ENCODE measurements around the gene KIZ. TPM values are rescaled to one million over a fixed set of nuclear protein-coding genes. Genes with fewer than 3 reads are reported as not detected.
"Not testable (repeated sequence)": the region's sequence is repeated elsewhere in the genome, so short reads cannot be mapped to it uniquely, and the experiment has no call there.

The KIZ gene
- total and polyA plus RNA-seq, 7 experiments from 2014 or later: 15.6 to 49.6 (median 32.5) TPM

- Mint-ChIP-seq H3K27ac (peak overlapping the region in 1 of 9 donors; percentile 88), H3K9me3 (peaks cover 0 to 11% (median 6%) of the 10 kb centered on the region in 11 donors), H3K4me1 (peaks cover 2 to 18% (median 12%) of the 10 kb centered on the region in 7 donors), H3K4me3 (peak overlapping the region in 1 of 10 donors; percentile 78), H3K36me3 (peaks cover 29 to 65% (median 56%) of the 10 kb centered on the region in 5 donors), H3K27me3 (no peaks in the 10 kb centered on the region)
- Histone ChIP-seq H3K36me3 (ENCODE audit: control insufficient read depth in 2 of 3, insufficient read depth in 3 of 3, low read length in 3 of 3) (peaks cover 0 to 16% (median 0%) of the 10 kb centered on the region in 3 experiments), H3K27ac (ENCODE audit: low read depth, low read length) (no peak overlapping the region), H3K27me3 (ENCODE audit: control insufficient read depth in 2 of 2, insufficient read depth in 2 of 2, low read length in 2 of 2) (no peaks in the 10 kb centered on the region), H3K9me3 (ENCODE audit: control insufficient read depth in 2 of 3, low read length in 3 of 3) (no peaks in the 10 kb centered on the region), H3K4me1 (ENCODE audit: control insufficient read depth in 2 of 2, insufficient read depth in 2 of 2, low read length in 2 of 2) (no peaks in the 10 kb centered on the region), H3K4me3 (ENCODE audit: low read length) (no peak overlapping the region)
- ChIA-PET POLR2A (no interaction called here), CTCF (no interaction called here)
- no peak for DNase-seq
- intact Hi-C loops (cut with micrococcal nuclease): no loop called here
- no peak for ATAC-seq
Observed at GRCh38 chr20:21167261-21167660, 41.4 kb downstream of the KIZ start.

- H3K4me3 Mint-ChIP-seq; H3K27me3 Mint-ChIP-seq; POLR2A ChIA-PET; intact Hi-C loops (cut with micrococcal nuclease); H3K4me3 ChIP-seq (ENCODE audit: low read length); H3K9me3 ChIP-seq (ENCODE audit: control insufficient read depth in 2 of 3, low read length in 3 of 3); DNase-seq; H3K36me3 ChIP-seq (ENCODE audit: control insufficient read depth in 2 of 3, insufficient read depth in 3 of 3, low read length in 3 of 3); ATAC-seq; H3K27ac ChIP-seq (ENCODE audit: low read depth, low read length); H3K4me1 ChIP-seq (ENCODE audit: control insufficient read depth in 2 of 2, insufficient read depth in 2 of 2, low read length in 2 of 2); CTCF ChIA-PET; H3K27me3 ChIP-seq (ENCODE audit: control insufficient read depth in 2 of 2, insufficient read depth in 2 of 2, low read length in 2 of 2); H3K27ac Mint-ChIP-seq: not testable (repeated sequence)
- Mint-ChIP-seq H3K36me3 (peaks cover 23 to 57% (median 48%) of the 10 kb centered on the region in 5 donors), H3K4me1 (peaks cover 5 to 22% (median 18%) of the 10 kb centered on the region in 7 donors), H3K9me3 (peaks cover 0 to 14% (median 6%) of the 10 kb centered on the region in 11 donors)
Observed at GRCh38 chr20:21168061-21168460, 42.2 kb downstream of the KIZ start.

GRCh38 chr20:21172626-21173025 lies 46.7 kb downstream of the KIZ start:
- H3K4me1 ChIP-seq (ENCODE audit: control insufficient read depth in 2 of 2, insufficient read depth in 2 of 2, low read length in 2 of 2): peaks cover 0 to 7% of the 10 kb centered on the region in 2 donors
- Mint-ChIP-seq H3K4me3 (no peak overlapping the region), H3K36me3 (peaks cover 7 to 42% (median 26%) of the 10 kb centered on the region in 5 donors), H3K27ac (no peak overlapping the region), H3K4me1 (peaks cover 6 to 41% (median 20%) of the 10 kb centered on the region in 7 donors), H3K27me3 (no peaks in the 10 kb centered on the region), H3K9me3 (peaks cover 2 to 20% (median 10%) of the 10 kb centered on the region in 11 donors)
- H3K27me3 ChIP-seq (ENCODE audit: control insufficient read depth in 2 of 2, insufficient read depth in 2 of 2, low read length in 2 of 2): no peaks in the 10 kb centered on the region
- intact Hi-C loops (cut with micrococcal nuclease): no loop called here
- no peak overlapping the region for H3K4me3 ChIP-seq (ENCODE audit: low read length)
- no peak overlapping the region for H3K27ac ChIP-seq (ENCODE audit: low read depth, low read length)
- ChIA-PET CTCF (no interaction called here), POLR2A (interaction anchor here (0.6 kb wide), 1 partner anchor 46 kb away, joined by 3 read pairs; no protein-coding TSS in a partner anchor)
- H3K9me3 ChIP-seq (ENCODE audit: control insufficient read depth in 2 of 3, low read length in 3 of 3): no peaks in the 10 kb centered on the region
- DNase-seq (no peak), ATAC-seq (no peak)
- H3K36me3 ChIP-seq (ENCODE audit: control insufficient read depth in 2 of 3, insufficient read depth in 3 of 3, low read length in 3 of 3): no peaks in the 10 kb centered on the region

- no peaks in the 10 kb centered on the region for H3K36me3 ChIP-seq (ENCODE audit: control insufficient read depth in 2 of 3, insufficient read depth in 3 of 3, low read length in 3 of 3)
- Mint-ChIP-seq H3K27ac (peak overlapping the region in 1 of 9 donors; percentile 59), H3K4me3 (no peak overlapping the region), H3K4me1 (peaks cover 6 to 44% (median 21%) of the 10 kb centered on the region in 7 donors), H3K36me3 (peaks cover 7 to 43% (median 26%) of the 10 kb centered on the region in 5 donors), H3K27me3 (no peaks in the 10 kb centered on the region), H3K9me3 (peaks cover 0 to 23% (median 13%) of the 10 kb centered on the region in 11 donors)
- POLR2A ChIA-PET: interaction anchor here (0.6 kb wide), 1 partner anchor 45 kb away, joined by 3 read pairs; no protein-coding TSS in a partner anchor
- DNase-seq: no peak
- H3K4me1 ChIP-seq (ENCODE audit: control insufficient read depth in 2 of 2, insufficient read depth in 2 of 2, low read length in 2 of 2): peaks cover 0 to 7% of the 10 kb centered on the region in 2 donors
- H3K27me3 ChIP-seq (ENCODE audit: control insufficient read depth in 2 of 2, insufficient read depth in 2 of 2, low read length in 2 of 2): no peaks in the 10 kb centered on the region
- no peak for ATAC-seq
- H3K27ac ChIP-seq (ENCODE audit: low read depth, low read length): no peak overlapping the region
- CTCF ChIA-PET: no interaction called here
- no peaks in the 10 kb centered on the region for H3K9me3 ChIP-seq (ENCODE audit: control insufficient read depth in 2 of 3, low read length in 3 of 3)
- H3K4me3 ChIP-seq (ENCODE audit: low read length): no peak overlapping the region
- intact Hi-C loops (cut with micrococcal nuclease): no loop called here
Observed at GRCh38 chr20:21173485-21173884, 47.6 kb downstream of the KIZ start.

GRCh38 chr20:21174516-21175239 lies 48.8 kb downstream of the KIZ start:
- Mint-ChIP-seq H3K4me3 (no peak overlapping the region), H3K4me1 (peaks cover 9 to 55% (median 26%) of the 10 kb centered on the region in 7 donors), H3K27ac (peak overlapping the region in 1 of 9 donors; percentile 58), H3K36me3 (peaks cover 7 to 52% (median 31%) of the 10 kb centered on the region in 5 donors), H3K27me3 (no peaks in the 10 kb centered on the region), H3K9me3 (peaks cover 0 to 23% (median 11%) of the 10 kb centered on the region in 11 donors)
- CTCF ChIA-PET: no interaction called here
- no peaks in the 10 kb centered on the region for H3K36me3 ChIP-seq (ENCODE audit: control insufficient read depth in 2 of 3, insufficient read depth in 3 of 3, low read length in 3 of 3)
- DNase-seq (no peak), ATAC-seq (no peak)
- H3K27ac ChIP-seq (ENCODE audit: low read depth, low read length): no peak overlapping the region
- H3K27me3 ChIP-seq (ENCODE audit: control insufficient read depth in 2 of 2, insufficient read depth in 2 of 2, low read length in 2 of 2): no peaks in the 10 kb centered on the region
- intact Hi-C loops (cut with micrococcal nuclease): no loop called here
- no peak overlapping the region for H3K4me3 ChIP-seq (ENCODE audit: low read length)
- peaks cover 0 to 7% of the 10 kb centered on the region in 2 donors for H3K4me1 ChIP-seq (ENCODE audit: control insufficient read depth in 2 of 2, insufficient read depth in 2 of 2, low read length in 2 of 2)
- no peaks in the 10 kb centered on the region for H3K9me3 ChIP-seq (ENCODE audit: control insufficient read depth in 2 of 3, low read length in 3 of 3)
- POLR2A ChIA-PET: no interaction called here

GRCh38 chr20:21175433-21175832 lies 49.6 kb downstream of the KIZ start:
- ATAC-seq (no peak), DNase-seq (peak in 5 of 9 donors; percentile 2 to 37 (median 22))
- Mint-ChIP-seq H3K4me1 (peaks cover 9 to 58% (median 26%) of the 10 kb centered on the region in 7 donors), H3K4me3 (peak overlapping the region in 1 of 10 donors; percentile 19), H3K27ac (peak overlapping the region in 2 of 9 donors; percentile 10 to 58), H3K9me3 (peaks cover 0 to 23% (median 11%) of the 10 kb centered on the region in 11 donors), H3K36me3 (peaks cover 6 to 55% (median 30%) of the 10 kb centered on the region in 5 donors), H3K27me3 (no peaks in the 10 kb centered on the region)
- intact Hi-C loops (cut with micrococcal nuclease): no loop called here
- Histone ChIP-seq H3K4me3 (ENCODE audit: low read length) (no peak overlapping the region), H3K36me3 (ENCODE audit: control insufficient read depth in 2 of 3, insufficient read depth in 3 of 3, low read length in 3 of 3) (no peaks in the 10 kb centered on the region), H3K9me3 (ENCODE audit: control insufficient read depth in 2 of 3, low read length in 3 of 3) (no peaks in the 10 kb centered on the region), H3K4me1 (ENCODE audit: control insufficient read depth in 2 of 2, insufficient read depth in 2 of 2, low read length in 2 of 2) (peaks cover 0 to 7% of the 10 kb centered on the region in 2 donors), H3K27me3 (ENCODE audit: control insufficient read depth in 2 of 2, insufficient read depth in 2 of 2, low read length in 2 of 2) (no peaks in the 10 kb centered on the region), H3K27ac (ENCODE audit: low read depth, low read length) (no peak overlapping the region)
- POLR2A ChIA-PET: no interaction called here
- CTCF ChIA-PET: no interaction called here
